Myocyte (in vitro differentiated cells): Measurements from ENCODE around the gene NSMCE1. TPM values are rescaled to one million over a fixed set of nuclear protein-coding genes. Genes with fewer than 3 reads are reported as not detected.

Experiments
- DNase-seq: peaks from one replicate; pipeline ENCODE4 v3.0.0-alpha.2; 2012; ENCODE audit warnings: low read depth
- polyA plus RNA-seq: library from polyadenylated mRNA; unstranded; fragments of >200 nt; gene quantifications from one replicate; pipeline ENCODE4 v1.2.1, GENCODE V29; 2012; ENCODE audit warnings: missing spikeins
- total RNA-seq: library from RNA; depleted of rRNA; stranded (reverse); fragments of >200 nt; gene quantifications from 2 replicates; pipeline ENCODE4 v1.2.3, GENCODE V29; 2014

The NSMCE1 gene, protein sequence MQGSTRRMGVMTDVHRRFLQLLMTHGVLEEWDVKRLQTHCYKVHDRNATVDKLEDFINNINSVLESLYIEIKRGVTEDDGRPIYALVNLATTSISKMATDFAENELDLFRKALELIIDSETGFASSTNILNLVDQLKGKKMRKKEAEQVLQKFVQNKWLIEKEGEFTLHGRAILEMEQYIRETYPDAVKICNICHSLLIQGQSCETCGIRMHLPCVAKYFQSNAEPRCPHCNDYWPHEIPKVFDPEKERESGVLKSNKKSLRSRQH
- total RNA-seq = 46.6 and 65.0 TPM in 2 replicates
- 100 TPM for polyA plus RNA-seq

DNA sequence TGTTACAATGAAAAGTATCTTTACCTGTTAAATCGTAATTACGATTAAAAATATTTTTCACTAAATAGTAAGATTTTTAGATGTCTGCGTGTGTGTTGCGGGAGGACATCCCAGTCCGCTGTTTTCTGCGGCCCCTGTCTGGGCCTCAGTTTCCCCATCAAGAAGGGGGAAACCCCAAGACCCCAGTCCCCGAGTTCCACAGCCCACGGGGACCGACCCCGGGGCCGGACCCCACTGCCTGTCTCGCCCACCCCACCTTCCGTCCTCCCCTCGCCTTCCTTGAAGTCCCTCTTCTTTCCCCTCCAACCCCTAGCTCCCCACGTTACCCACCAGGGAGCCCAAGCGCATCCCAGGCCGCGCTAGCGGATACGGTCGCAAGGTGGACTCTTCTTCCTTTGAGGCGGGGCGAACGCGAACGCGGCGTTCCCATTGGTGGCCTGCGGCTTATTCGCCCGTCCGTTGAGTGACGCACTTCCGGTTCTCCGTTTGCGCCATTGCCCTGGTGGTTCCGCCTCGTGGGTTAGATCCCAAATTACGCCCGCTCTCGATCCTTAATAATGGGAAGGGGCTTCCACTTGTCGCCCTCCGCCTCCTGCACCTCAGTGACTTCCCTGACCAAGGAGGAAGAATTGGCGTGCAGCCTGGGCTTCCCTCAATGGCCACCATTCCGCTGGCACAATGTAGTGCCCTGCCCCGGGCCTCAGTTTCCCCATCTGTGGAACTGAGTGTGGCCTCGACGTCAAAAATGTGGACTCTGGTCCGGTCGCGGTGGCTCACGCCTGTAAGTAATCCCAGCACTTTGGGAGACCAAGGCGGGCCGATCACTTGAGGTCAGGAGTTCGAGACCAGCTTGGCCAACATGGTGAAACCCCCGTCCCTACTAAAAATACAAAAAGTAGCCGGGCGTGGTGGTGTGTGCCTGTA lies at the start of gene NSMCE1:
TSS of gene NSMCE1 (minus strand) at position 397 of the 924 bp plus-strand sequence. CDS start 11,202 bp downstream, outside the sequence.
- DNase-seq = peak; percentile 98

DNA sequence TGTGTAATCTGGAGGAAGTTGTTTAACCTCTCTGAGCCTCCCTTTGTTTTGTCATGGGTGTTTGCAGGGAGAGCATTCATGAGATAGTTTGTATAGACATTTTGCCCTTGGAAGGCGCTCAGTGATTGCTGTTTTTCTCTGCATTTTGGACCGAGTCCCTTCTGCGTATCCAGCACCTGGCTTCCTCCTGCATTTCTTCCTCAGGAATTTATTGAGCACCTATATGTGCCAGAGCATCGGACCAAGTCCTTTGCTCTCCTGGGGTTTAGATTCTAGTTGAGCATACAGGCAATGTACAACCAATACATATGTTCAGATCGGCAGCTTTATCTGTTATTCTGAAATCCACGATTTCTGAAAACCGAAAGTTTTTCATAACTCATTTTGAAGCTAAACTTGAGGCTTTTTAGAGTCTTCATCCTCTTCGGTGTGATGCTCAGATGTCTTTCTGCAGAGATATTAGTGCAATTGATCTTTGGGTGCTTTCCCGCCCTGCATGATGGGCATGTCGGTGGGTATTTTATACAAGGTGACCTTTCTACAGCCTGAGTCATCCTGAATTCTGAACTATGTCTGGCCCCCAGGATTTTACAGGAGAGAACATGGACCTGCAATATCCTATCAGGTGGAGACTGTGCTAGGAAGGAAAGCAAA lies 49.3 kb upstream of the NSMCE1 start:
- no peak for DNase-seq

DNA sequence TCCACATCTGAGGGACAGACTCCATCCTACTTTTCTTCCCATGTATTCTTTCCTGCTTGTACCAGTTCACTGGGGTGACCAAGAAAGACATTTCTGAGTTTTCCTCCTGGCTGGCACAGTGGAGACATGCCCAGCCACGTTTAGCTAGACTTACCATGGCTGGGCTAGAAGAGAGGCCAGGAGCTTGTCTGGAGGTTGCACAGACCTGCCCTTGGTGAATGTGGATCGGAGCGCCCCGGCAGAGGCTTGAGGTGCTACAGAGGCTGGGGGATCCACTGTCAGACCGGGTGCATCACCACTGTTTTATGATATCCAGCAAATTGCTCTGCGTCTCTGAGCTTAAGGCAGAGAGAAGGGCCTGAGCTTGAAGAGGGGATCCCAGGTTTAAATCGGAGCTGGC lies 48.7 kb upstream of the NSMCE1 start:
- no peak for DNase-seq

DNA sequence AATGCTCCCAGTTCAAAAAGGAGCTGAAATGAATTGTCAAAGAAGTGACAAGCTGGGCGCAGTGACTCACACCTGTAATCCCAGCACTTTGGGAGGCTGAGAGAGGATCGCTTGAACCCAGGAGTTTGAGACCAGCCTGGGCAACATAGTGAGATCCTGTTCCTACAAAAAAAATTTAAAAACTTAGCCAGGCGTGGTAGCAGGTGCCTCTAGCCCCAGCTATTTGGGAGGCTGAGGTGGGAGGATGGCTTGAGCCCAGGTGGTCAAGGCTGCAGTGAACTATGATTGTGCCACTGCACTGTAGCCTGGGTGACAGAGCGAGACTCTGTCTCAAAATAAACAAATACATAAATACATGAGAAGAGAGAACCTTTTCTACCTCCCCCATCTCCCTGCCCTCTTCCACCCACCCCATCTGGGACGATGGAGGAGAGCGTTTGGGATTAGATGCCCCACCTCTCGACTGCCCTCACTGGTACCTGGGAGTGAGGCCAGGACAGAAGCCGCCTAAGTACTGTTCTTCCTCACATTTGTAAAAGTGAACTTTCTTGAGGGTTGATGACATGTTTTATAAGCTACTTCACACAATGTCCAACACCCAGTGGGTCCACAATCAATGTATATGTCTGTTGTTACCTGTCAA lies 47.6 kb upstream of the NSMCE1 start:
- no peak for DNase-seq

DNA sequence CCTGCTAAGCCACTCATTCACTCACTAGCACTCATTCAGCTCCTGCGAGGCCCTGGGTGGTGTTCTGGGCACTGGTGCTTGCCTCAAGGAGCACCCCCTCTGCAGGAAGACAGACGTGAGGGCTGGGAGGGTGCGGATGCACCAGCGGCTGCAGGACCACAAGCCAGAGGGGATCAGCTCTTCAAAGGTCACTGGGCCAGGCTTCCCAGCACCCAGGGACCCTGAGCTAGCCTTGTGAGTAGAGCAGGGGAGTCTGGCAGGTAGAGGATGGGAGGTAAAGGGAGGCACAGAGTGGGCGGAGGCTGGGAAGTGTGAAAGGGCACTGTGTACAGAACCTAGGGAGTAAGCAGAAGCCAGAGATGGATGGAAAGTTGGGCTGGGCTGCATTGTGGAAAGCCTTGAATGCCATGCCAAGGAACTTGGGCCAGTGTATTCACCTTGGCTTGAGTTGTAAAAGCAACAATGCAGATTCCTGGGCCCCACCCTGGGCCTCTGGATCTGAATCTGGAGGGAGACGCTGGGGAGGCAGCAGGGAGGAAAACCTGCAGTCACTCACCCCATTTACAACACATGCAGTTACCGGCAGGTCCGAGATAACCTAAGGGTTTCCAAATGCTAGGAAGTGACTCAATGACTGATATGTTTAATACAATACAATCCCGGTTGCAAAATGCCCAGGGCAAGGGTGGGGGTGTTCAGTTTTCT lies 46.9 kb upstream of the NSMCE1 start:
- no peak for DNase-seq

DNA sequence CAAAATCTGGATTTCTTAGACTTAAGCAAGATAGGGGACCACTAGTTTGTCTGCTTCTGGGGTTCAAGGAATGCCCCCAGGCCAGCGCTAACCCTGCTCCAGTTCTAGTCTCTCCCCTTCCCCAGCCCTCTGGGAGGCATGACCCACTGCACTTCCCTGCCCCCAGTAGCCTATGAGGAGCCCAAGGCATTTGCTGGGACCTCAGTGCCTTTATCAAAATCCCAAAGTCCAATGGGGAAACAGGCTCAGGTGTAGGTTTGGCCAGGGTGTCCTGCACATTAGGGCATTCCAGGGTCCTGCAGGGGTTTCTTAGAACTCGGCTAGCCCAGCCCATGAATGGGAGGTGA lies 46.4 kb upstream of the NSMCE1 start:
- no peak for DNase-seq

DNA sequence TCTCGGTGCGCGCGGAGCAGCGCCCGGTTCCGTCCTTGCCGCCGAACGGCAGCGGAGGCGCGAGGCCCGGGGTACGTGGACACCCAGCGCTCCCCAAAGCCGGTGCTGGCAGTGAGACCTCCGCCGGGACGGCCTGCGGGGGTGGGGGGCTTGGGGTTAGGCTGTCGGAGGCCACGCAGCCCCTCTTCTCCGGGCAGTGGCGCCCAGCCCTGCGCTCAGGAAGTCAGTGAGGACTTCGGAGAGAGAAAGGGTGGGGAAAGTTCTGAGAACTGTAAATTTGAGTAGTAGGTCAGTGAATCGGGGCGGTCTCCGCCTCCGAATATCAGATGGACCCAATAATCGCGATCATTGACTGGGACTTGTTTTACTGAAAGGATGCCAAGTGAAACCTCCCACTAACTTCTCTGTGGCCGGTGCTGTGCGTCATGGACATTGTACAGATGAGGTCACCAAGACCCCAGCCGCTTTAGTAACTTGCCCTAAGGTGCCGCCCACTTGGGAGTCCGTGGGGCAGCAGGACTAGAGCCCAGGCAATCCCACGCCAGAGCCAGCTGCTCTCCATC lies 45.7 kb upstream of the NSMCE1 start:
- peak; percentile 62 for DNase-seq

DNA sequence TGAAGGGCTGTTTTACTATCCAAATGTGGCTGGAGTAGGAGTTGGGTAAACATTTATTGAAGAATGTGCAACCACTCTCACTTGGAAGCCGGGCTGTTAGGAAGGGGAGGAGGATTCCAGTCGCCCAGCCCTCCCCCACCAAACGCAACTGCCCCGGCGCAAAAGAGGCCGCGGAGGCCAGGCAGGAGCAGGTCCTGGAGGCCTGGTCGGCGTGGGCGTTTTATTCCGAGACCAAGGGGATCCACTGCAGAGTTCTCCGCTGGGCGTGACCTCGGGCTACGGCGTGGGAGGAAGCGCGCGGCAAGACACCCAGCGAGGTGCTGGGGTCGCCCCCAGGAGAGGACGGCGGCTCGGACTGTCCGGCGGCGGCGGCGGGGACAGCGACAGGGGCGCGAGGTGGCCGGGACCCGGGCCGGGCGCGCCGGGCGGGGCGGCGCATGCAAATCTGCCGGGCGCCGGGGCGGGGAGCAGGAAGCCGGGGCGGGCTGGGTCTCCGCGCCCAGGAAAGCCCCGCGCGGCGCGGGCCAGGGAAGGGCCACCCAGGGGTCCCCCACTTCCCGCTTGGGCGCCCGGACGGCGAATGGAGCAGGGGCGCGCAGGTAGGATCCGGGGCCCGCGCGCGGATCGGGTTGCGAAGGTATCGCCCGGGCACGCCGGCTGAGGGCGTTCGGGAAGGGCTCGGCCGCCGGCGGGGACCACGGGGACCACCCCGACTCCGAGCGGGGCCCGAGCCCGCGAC lies 45.0 kb upstream of the NSMCE1 start, which contains the start of gene IL4R:
TSS of gene IL4R (plus strand) at position 553 of the 739 bp plus-strand sequence. CDS start 26,230 bp downstream, outside the sequence.
- peak; percentile 65 for DNase-seq

DNA sequence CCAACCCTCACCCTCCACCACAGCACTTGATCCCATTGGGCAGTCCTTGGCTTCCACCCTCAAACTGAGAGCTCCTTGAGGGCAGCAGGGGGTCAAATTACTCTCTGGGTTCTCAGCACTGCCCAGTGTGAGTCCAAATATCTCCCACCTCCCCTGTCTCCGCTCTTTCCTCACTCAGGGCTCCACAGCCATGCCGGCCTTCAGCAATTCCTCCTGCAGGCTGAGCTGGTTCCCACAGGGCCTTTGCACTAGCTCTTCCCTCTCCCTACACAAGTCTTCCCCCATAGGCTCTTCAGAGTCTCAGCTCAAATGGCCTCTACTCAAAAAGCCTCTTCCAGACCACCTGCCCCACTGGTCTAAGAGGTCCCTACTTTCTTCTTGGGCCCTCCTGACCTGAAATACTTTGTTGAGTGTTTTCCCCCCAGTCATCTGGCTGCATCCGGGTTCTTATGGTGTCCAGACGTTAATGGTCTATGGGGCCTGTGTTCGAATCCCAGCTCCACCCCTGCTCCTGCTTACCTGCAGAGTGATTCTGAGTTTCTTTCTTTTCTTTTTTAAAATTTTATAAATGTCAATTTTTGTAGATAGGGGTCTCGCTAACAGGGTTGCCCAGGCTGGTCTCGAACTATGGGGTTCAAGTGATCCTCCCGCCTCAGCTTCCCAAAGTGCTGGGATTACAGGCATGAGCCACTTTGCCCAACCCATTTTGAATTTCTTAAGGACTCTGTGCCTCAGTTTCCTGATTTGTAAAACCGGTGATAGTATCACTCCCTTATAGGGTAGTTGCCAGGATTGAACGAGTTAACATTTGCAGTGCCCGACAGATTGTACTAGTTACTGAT lies 44.2 kb upstream of the NSMCE1 start:
- DNase-seq = no peak

DNA sequence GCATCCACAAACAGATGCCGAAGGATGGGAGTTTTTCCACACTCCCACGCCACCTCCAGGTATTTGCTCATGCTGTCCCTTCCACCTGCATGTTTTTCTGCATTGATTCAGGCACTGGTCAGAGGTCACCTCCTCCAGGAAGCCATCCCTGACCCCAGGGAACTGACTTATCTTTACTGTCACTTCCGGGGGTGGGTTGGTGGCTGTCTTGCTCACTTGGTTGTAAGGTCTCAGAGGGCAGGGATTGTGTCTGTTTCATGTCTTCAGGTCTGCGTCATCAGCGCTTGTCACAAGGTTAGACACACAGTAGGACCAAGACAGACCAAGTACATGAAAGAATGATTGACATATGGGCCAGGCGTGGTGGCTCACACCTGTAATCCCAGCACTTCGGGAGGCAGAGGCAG lies 43.3 kb upstream of the NSMCE1 start:
- no peak for DNase-seq

DNA sequence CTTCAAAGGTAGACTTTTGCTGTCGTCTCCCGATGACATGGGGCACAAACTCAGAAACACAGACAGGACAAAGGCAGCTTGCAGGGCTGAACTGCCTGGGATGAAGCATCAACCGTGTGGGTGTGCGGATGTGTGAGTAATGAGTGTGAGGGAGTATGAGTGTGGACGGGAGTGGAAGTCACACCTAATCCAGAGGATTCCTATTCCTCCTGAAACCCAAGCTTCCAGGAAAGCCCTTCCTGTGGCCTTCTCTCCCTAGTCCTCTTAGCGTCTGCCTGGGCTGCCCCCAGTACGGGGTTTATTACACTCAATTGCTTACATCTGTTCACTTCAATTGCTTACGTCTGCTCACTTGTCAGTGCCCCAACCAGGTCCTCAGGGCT lies 42.9 kb upstream of the NSMCE1 start:
- DNase-seq = no peak

DNA sequence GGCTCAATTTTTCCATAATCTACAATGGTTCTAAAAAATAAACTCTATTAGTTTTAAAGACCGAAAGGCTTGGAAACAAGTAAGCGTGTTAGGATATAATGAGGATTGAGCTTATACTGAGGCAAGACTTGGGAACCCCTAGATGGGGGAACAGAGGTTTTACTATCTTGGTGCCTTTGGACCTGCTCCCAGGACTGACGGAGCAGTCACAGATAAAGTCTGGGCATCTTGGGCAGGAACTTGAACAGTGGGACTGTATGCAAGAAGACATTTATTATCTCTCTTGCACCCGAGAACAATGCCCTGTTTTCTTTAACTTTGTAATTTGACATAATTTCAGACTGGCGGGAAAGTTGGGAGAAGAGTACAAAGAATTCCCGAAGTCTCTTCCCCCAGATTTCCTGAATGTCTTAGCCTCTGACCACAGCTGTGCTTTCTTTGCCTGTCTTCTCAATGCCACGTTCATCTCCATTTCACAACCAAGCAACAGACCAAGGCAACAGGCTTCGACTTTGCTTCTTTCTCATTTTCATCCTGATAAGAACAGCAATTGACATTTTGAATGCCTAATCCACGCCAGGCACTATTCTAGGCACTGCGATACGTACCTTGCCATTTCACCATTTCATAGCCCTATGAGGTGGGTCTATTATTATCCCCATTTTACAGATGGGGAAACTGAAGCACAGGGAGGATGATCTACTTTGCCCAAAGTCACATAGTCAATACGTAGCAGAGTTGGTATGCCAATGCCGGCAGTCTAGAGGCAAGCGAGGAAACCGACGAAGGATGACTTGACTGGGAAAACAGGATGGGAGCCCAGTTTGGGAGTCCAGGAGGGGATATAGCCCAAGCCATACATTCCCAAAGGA lies 42.2 kb upstream of the NSMCE1 start:
- no peak for DNase-seq

DNA sequence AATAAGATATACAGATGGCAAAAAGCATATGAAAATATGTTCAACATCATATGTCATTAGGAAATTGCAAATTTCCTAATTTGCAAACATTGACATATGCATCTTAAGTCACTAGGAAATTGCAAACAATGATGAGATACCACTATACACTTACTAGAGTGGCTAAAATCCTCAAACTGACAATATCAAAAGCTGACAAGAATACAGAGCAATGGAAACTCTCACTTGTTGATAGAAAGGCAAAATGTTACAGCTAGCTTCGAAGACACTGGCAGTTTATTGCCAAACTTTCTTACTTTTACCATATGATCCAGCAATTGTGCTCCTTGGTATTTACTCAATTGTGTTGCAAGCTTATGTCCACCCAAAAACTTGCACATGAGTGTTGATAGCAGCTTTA lies 40.2 kb upstream of the NSMCE1 start:
- DNase-seq = no peak

DNA sequence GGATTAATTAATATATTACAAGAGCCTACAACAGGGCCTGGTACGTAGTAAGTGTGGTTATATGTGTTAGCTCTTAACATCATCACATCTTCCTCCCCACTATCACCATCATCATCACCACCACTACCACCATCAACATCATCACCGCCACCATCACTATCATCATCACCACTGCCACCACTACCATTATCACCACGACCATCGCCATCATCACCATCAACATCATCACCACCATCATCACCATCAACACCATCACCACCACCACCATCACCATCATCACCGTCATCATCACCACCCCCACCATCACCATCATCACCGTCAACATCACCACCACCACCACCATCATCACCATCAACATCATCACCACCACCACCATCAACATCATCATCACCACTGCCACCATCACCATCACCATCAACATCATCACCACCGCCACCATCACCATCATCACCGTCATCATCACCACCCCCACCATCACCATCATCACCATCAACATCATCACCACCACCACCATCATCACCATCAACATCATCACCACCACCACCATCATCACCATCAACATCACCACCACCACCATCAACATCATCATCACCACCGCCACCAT lies 37.4 kb upstream of the NSMCE1 start:
- no peak for DNase-seq

DNA sequence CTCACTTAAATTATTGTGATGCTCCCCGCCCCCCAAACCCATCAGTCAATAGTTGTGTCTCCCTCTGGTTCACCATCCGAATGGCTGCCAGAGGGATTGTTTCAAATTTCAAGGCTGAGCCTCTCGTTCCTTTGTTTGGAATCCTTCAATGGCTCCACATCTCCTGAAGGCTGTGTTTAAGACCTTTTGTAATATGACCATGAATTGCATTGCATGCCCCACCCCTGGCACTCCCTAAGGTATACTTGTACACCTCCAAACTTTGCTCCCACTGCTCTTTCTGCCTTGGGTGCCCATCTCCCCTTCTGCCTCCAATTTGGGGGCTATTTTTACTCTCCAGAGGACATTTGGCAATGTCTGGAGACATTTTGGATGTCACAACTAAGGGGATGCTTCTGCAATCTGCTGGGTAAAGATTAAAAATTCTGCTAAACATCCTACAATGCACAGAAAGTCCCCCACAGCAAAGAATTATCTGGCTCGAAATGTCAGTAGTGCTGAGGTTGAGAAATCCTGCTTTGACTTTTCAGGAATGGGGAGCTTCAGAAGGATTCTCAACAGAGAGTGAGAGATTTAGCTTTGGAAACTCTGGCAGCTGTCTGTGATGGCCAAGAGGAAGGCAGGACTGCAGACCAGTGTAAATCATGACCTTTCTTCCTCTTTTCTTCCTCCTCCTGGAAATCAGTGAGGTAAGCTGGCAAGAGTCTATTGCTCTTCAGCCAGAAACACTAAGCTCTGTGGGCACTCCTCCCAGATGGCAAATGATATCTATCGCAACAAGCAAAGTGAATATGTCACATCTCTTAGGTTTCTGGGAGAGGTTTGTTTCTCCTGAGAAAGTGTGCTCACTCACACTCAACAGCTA lies 36.5 kb upstream of the NSMCE1 start:
- no peak for DNase-seq

DNA sequence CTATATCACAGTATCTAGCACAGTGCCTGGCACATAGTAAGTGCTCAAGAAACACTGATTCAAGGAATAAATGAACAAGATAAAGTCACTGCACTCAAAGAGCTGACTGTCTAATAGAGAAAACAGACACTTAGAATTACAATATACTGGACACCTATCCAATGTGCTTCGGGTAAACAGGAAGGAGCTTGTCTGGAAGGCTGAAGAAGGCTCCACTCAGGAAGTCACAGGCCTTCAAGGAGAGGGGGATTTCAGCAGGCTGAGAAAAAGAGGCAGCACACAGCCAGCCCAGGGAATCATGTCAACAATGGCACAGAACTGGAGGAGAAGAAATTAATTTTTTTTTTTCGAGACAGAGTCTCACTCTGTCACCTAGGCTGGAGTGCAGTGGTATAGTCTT lies 35.5 kb upstream of the NSMCE1 start:
- DNase-seq = no peak
